Neuronal stem cell (in vitro differentiated cells): ENCODE data around the gene CANT1.
A peak's percentile ranks its signal among the peaks of the same experiment; 100 is the strongest.

Experiments
- DNase-seq: peaks from one replicate; pipeline ENCODE4 v3.0.0-alpha.2; 2013; ENCODE audit warnings: low spot score
- H2AFZ ChIP-seq: one replicate; pipeline ENCODE4 v1.6.1; 2013; ENCODE audit warnings: mild to moderate bottlenecking, low read length, inconsistent platforms
- H2AK5ac ChIP-seq: 2 replicates; pipeline ENCODE4 v1.6.1; 2013; ENCODE audit warnings: low read depth, mild to moderate bottlenecking, inconsistent platforms, low read length, moderate library complexity, mixed read lengths
- H2BK120ac ChIP-seq: 2 replicates; pipeline ENCODE4 v1.6.1; 2013; ENCODE audit warnings: low read depth, mild to moderate bottlenecking, inconsistent platforms, low read length, moderate library complexity, mixed read lengths
- H2BK12ac ChIP-seq: one replicate; pipeline ENCODE4 v1.6.1; 2013; ENCODE audit warnings: low read length, inconsistent platforms
- H2BK15ac ChIP-seq: 2 replicates; pipeline ENCODE4 v1.6.1; 2013; ENCODE audit warnings: mild to moderate bottlenecking, low read length, inconsistent platforms, mixed read lengths
- H2BK5ac ChIP-seq: one replicate; pipeline ENCODE4 v1.6.1; 2013; ENCODE audit warnings: inconsistent platforms, mild to moderate bottlenecking, low read length, moderate library complexity
- H3K14ac ChIP-seq: one replicate; pipeline ENCODE4 v1.6.1; 2013; ENCODE audit warnings: low read length, inconsistent platforms
- H3K18ac ChIP-seq: 2 replicates; pipeline ENCODE4 v1.6.1; 2013; ENCODE audit warnings: low read length, inconsistent platforms
- H3K23ac ChIP-seq: 2 replicates; pipeline ENCODE4 v1.6.1; 2013; ENCODE audit warnings: low read depth, mild to moderate bottlenecking, mixed read lengths, low read length, inconsistent platforms; ENCODE audit not compliant: poor library complexity
- H3K27ac ChIP-seq: replicated peaks from 3 replicates; pipeline ENCODE4 v1.5.1; 2013; ENCODE audit warnings: low read length, inconsistent platforms
- H3K27me3 ChIP-seq, 3 experiments: 2 replicates each; pipeline ENCODE4 v1.6.1; 2013; ENCODE audit warnings: low read length in 3 of 3, mild to moderate bottlenecking in 2 of 3, inconsistent platforms in 1 of 3, low read depth in 1 of 3, mixed read lengths in 1 of 3, moderate library complexity in 1 of 3; ENCODE audit not compliant: control insufficient read depth in 3 of 3, insufficient read depth in 3 of 3
- H3K36me3 ChIP-seq, 2 donors: replicated peaks in 1 of 2; 2 replicates each; pipeline ENCODE4 v1.6.1; 2013; ENCODE audit warnings: low read length in 2 of 2; ENCODE audit not compliant: control insufficient read depth in 2 of 2, insufficient read depth in 2 of 2
- H3K4ac ChIP-seq: 2 replicates; pipeline ENCODE4 v1.6.1; 2013; ENCODE audit warnings: inconsistent platforms, mild to moderate bottlenecking, low read length, moderate library complexity
- H3K4me1 ChIP-seq, 2 donors: 1 replicate in 1 of 2; 2 replicates in 1 of 2; pipeline ENCODE4 v1.6.1; 2013; ENCODE audit warnings: low read length in 2 of 2, low read depth in 1 of 2; ENCODE audit not compliant: control insufficient read depth in 2 of 2, insufficient read depth in 1 of 2
- H3K4me2 ChIP-seq: one replicate; pipeline ENCODE4 v1.6.1; 2013; ENCODE audit warnings: mild to moderate bottlenecking, low read length, inconsistent platforms; ENCODE audit not compliant: insufficient read depth, poor library complexity, severe bottlenecking
- H3K4me3 ChIP-seq, 2 donors: 2 replicates each; pipeline ENCODE4 v1.5.1; 2013; ENCODE audit warnings: low read length in 2 of 2, mild to moderate bottlenecking in 2 of 2, inconsistent platforms in 1 of 2, moderate library complexity in 1 of 2
- H3K79me1 ChIP-seq: one replicate; pipeline ENCODE4 v1.6.1; 2013; ENCODE audit warnings: low read depth, mild to moderate bottlenecking, inconsistent platforms, low read length, moderate library complexity
- H3K9ac ChIP-seq: one replicate; pipeline ENCODE4 v1.6.1; 2013; ENCODE audit warnings: mild to moderate bottlenecking, low read depth, low read length, inconsistent platforms; ENCODE audit not compliant: poor library complexity
- H3K9me3 ChIP-seq, 2 donors: replicated peaks in 1 of 2; 2 replicates each; pipeline versions ENCODE3 to v1.6.1; 2013; ENCODE audit warnings: low read length in 2 of 2, mild to moderate bottlenecking in 2 of 2, inconsistent platforms in 1 of 2, low read depth in 1 of 2, mixed read lengths in 1 of 2, moderate library complexity in 1 of 2; ENCODE audit not compliant: control insufficient read depth in 2 of 2, insufficient read depth in 1 of 2
- H4K8ac ChIP-seq: one replicate; pipeline ENCODE4 v1.6.1; 2013; ENCODE audit warnings: low read depth, mild to moderate bottlenecking, inconsistent platforms, low read length, moderate library complexity
- H4K91ac ChIP-seq: one replicate; pipeline ENCODE4 v1.6.1; 2013; ENCODE audit warnings: low read length, low read depth, mild to moderate bottlenecking, inconsistent platforms; ENCODE audit not compliant: poor library complexity
- WGBS, 2 donors: extraction: QIAGEN DNeasy Blood & Tissue Kit; methylation state at CpG; one replicate each; pipeline ENCODE4 v1.1.7; 2013; ENCODE audit warnings: missing lambda C conversion rate in 2 of 2, mixed read lengths in 1 of 2; ENCODE audit not compliant: insufficient read length in 2 of 2, insufficient replicate concordance in 1 of 2; ENCODE audit errors: extremely low coverage in 2 of 2; 5-methylcytosine and 5-hydroxymethylcytosine counted together

CANT1 gene

GRCh38 chr17:79034931-79035485 lies 25.4 kb upstream of the CANT1 start:
- Histone ChIP-seq H2BK120ac (no peak overlapping the region), H3K4me3 (no peak overlapping the region), H3K9me3 (no peaks in the 10 kb centered on the region), H2AFZ (no peak overlapping the region), H3K18ac (no peak overlapping the region), H3K9ac (no peak overlapping the region), H3K4me2 (no peak overlapping the region), H2BK5ac (no peak overlapping the region), H3K4ac (no peak overlapping the region), H3K23ac (no peak overlapping the region), H3K27me3 (peaks cover 0 to 48% (median 0%) of the 10 kb centered on the region in 3 experiments), H2BK15ac (no peak overlapping the region), H2BK12ac (no peak overlapping the region), H3K27ac (no peak overlapping the region), H3K79me1 (no peaks in the 10 kb centered on the region), H3K4me1 (peaks cover 0 to 2% of the 10 kb centered on the region in 2 donors), H4K8ac (no peak overlapping the region), H3K36me3 (no peaks in the 10 kb centered on the region), H4K91ac (no peak overlapping the region), H2AK5ac (no peak overlapping the region), H3K14ac (no peak overlapping the region)
- DNase-seq: no peak
- no CpG with 5 or more reads among the region's 8 CpGs for WGBS, 2 donors

- no peak overlapping the region for H2BK120ac ChIP-seq
- no peak overlapping the region for H4K91ac ChIP-seq
- no CpG with 5 or more reads among the region's 28 CpGs for WGBS, 2 donors
- no peak overlapping the region for H2BK5ac ChIP-seq
- no peak overlapping the region for H2BK12ac ChIP-seq
- H3K23ac ChIP-seq: no peak overlapping the region
- no peak overlapping the region for H3K4me2 ChIP-seq
- no peak overlapping the region for H3K14ac ChIP-seq
- H3K18ac ChIP-seq: peak overlapping the region; percentile 81
- no peak overlapping the region for H3K4me3 ChIP-seq
- H3K27ac ChIP-seq: no peak overlapping the region
- no peaks in the 10 kb centered on the region for H3K79me1 ChIP-seq
- no peak overlapping the region for H4K8ac ChIP-seq
- peaks cover 0 to 59% (median 0%) of the 10 kb centered on the region in 3 experiments for H3K27me3 ChIP-seq
- H3K9ac ChIP-seq: peak overlapping the region; percentile 15
- H3K36me3 ChIP-seq: no peaks in the 10 kb centered on the region
- no peak overlapping the region for H2AFZ ChIP-seq
- no peak overlapping the region for H3K4ac ChIP-seq
- H3K4me1 ChIP-seq: peaks cover 0 to 2% of the 10 kb centered on the region in 2 donors
- H3K9me3 ChIP-seq: no peaks in the 10 kb centered on the region
- no peak overlapping the region for H2BK15ac ChIP-seq
- peak overlapping the region; percentile 40 for H2AK5ac ChIP-seq
- DNase-seq: no peak
Measured at GRCh38 chr17:79033741-79034501, 24.4 kb upstream of the CANT1 start.

- DNase-seq: no peak
- H3K4me1 ChIP-seq: peaks cover 0 to 2% of the 10 kb centered on the region in 2 donors
- no peak overlapping the region for H3K4ac ChIP-seq
Measured at GRCh38 chr17:79033046-79033616, 23.6 kb upstream of the CANT1 start.

More at GRCh38 chr17:79033046-79033616, 23.6 kb upstream of the CANT1 start:
- Histone ChIP-seq H2BK120ac (no peak overlapping the region), H4K8ac (no peak overlapping the region), H2AFZ (no peak overlapping the region), H3K27ac (no peak overlapping the region), H3K9ac (no peak overlapping the region), H2BK5ac (no peak overlapping the region), H3K23ac (no peak overlapping the region), H3K14ac (no peak overlapping the region), H3K4me3 (no peak overlapping the region), H3K79me1 (no peaks in the 10 kb centered on the region), H2BK15ac (no peak overlapping the region), H3K9me3 (no peaks in the 10 kb centered on the region), H3K36me3 (no peaks in the 10 kb centered on the region), H2AK5ac (no peak overlapping the region), H2BK12ac (no peak overlapping the region), H3K4me2 (no peak overlapping the region), H3K18ac (no peak overlapping the region), H4K91ac (no peak overlapping the region), H3K27me3 (peaks cover 0 to 61% (median 0%) of the 10 kb centered on the region in 3 experiments)
- no CpG with 5 or more reads among the region's 9 CpGs for WGBS, 2 donors
